HFFc6 (cell line): Measurements from ENCODE around the gene GBX1. TPM values are rescaled to one million over a fixed set of nuclear protein-coding genes. Genes with fewer than 3 reads are reported as not detected.

Experiments
- DNase-seq: peaks from one replicate; pipeline ENCODE4 v3.0.0-alpha.2; 2018
- H3K27ac Mint-ChIP-seq: 2 replicates; pipeline ENCODE4 v1.8.0; 2020; ENCODE audit warnings: mild to moderate bottlenecking, mixed read lengths
- H3K27me3 Mint-ChIP-seq: 2 replicates; pipeline ENCODE4 v1.8.0; 2021; ENCODE audit warnings: mild to moderate bottlenecking, moderate library complexity, mixed read lengths; ENCODE audit not compliant: insufficient read depth
- H3K36me3 Mint-ChIP-seq: 2 replicates; pipeline ENCODE4 v1.8.0; 2021; ENCODE audit warnings: low read depth, mixed read lengths
- H3K4me1 Mint-ChIP-seq: 2 replicates; pipeline ENCODE4 v1.8.0; 2020; ENCODE audit warnings: low read depth, mixed read lengths
- H3K4me3 Mint-ChIP-seq: 2 replicates; pipeline ENCODE4 v1.8.0; 2020; ENCODE audit warnings: mild to moderate bottlenecking, moderate library complexity, mixed read lengths
- H3K9me3 Mint-ChIP-seq: 2 replicates; pipeline ENCODE4 v1.8.0; 2020; ENCODE audit warnings: mild to moderate bottlenecking, mixed read lengths
- total RNA-seq, 6 experiments: library from RNA; stranded (reverse); fragmentation: NEBNext Ultra II Directional; extraction: Animal tissue kit (Norgen Biotek cat#: 25700); gene quantifications; 2 replicates in 1 of 6; 3 replicates in 5 of 6; pipeline ENCODE4 v1.2.3, GENCODE V29; 2021
- TF ChIP-seq, protein P1 (sequence below): fragments of 200-600 bp; sonication (generic); IDR thresholded peaks from 2 replicates; pipeline ENCODE4 v1.5.0; 2021; ENCODE audit warnings: antibody characterized with exemption, mild to moderate bottlenecking

The GBX1 gene
- total RNA-seq, 6 experiments from 2014 or later = not detected

DNA sequence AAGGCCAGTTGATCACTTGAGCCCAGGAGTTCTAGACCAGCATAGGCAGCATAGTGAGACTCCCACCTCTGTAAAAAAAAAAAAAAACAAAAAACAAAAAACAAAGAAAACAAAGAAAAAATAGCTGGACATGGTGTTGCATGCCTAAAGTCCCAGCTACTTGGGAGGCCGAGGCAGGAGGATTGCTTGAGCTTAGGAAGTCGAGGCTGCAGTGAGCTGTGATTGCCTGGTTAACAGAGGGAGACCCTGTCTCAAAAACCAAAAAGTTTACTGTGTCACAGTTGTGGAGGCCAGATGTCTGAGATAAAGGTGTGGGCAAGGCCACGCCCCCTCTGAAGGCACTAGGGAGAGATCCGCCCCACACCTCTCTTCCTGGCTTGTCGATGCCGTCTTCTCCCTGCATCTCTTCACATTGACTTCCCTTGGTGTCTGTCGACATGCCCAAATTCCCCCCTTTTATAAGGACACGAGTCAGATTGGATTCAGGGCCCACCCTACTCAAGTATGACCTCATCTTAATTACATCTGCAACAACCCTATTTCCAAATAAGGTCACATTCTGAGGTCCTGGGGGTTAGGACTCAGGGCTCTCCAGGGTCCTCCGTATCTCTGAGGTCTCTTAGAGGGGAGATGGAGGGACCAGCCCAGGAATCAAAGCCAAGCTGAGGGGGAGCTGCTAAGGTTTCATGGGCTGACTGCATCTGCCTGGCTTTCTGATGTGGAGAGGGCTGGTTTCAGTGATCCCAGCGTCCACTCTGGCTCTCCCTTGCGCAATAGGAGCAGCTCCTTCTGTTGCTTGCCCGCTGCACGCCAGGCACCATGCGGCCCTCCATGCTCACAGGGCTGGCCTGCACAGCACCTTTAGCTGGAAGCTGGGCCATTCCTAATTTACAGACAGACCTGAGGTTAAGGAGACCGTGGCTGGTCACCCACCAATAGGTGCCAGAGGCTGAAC is 58.1 kb downstream of the GBX1 start:
- no peak for DNase-seq
- no peak overlapping the region for H3K4me3 Mint-ChIP-seq
- H3K36me3 Mint-ChIP-seq = no peaks in the 10 kb centered on the region

DNA sequence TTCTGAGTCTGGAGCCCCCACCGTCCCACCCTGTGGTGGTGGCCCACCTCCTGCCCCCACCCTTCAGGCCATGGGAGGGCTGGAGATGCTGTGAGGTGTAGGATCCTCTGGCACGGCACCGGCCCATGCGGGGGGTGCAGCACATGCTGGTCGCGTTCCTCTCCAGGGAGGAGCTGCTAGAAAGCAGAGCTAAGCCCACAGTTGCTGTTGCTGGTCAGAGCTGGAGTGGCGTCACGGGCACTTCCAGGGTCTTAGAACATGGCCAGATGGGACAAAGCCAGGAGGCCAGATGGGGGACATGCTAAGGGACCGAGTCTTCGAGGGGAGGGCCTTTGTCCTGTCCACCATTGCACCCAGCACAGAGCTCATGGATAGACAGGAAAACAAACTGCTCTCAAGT is 59.6 kb downstream of the GBX1 start:
- H3K4me1 Mint-ChIP-seq = peaks cover 62% of the 10 kb centered on the region
- no peaks in the 10 kb centered on the region for H3K9me3 Mint-ChIP-seq
- H3K4me3 Mint-ChIP-seq = no peak overlapping the region
- TF ChIP-seq, protein P1, sequence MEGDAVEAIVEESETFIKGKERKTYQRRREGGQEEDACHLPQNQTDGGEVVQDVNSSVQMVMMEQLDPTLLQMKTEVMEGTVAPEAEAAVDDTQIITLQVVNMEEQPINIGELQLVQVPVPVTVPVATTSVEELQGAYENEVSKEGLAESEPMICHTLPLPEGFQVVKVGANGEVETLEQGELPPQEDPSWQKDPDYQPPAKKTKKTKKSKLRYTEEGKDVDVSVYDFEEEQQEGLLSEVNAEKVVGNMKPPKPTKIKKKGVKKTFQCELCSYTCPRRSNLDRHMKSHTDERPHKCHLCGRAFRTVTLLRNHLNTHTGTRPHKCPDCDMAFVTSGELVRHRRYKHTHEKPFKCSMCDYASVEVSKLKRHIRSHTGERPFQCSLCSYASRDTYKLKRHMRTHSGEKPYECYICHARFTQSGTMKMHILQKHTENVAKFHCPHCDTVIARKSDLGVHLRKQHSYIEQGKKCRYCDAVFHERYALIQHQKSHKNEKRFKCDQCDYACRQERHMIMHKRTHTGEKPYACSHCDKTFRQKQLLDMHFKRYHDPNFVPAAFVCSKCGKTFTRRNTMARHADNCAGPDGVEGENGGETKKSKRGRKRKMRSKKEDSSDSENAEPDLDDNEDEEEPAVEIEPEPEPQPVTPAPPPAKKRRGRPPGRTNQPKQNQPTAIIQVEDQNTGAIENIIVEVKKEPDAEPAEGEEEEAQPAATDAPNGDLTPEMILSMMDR = no peak
- no peak for DNase-seq
- no peaks in the 10 kb centered on the region for H3K36me3 Mint-ChIP-seq
- H3K27me3 Mint-ChIP-seq = no peaks in the 10 kb centered on the region; the same call in 1 of the 2 replicates
- H3K27ac Mint-ChIP-seq = no peak overlapping the region

More for the DNA sequence above, 58.1 kb downstream of the GBX1 start:
- Mint-ChIP-seq H3K4me1 (peaks cover 67% of the 10 kb centered on the region), H3K27ac (peak overlapping the region; percentile 51), H3K9me3 (no peaks in the 10 kb centered on the region), H3K27me3 (no peaks in the 10 kb centered on the region; the same call in 1 of the 2 replicates)
- TF ChIP-seq, protein P1 = no peak

- Mint-ChIP-seq H3K27me3 (no peaks in the 10 kb centered on the region), H3K4me1 (peaks cover 30% of the 10 kb centered on the region), H3K9me3 (no peaks in the 10 kb centered on the region), H3K27ac (peak overlapping the region; percentile 61), H3K36me3 (no peaks in the 10 kb centered on the region), H3K4me3 (peak overlapping the region; percentile 24; the same call in 1 of the 2 replicates)
- peak; percentile 51 for DNase-seq
- TF ChIP-seq, protein P1 = no peak
These were observed 62.9 kb downstream of the GBX1 start for GRCh38 chr7:151104411-151105235.

DNA sequence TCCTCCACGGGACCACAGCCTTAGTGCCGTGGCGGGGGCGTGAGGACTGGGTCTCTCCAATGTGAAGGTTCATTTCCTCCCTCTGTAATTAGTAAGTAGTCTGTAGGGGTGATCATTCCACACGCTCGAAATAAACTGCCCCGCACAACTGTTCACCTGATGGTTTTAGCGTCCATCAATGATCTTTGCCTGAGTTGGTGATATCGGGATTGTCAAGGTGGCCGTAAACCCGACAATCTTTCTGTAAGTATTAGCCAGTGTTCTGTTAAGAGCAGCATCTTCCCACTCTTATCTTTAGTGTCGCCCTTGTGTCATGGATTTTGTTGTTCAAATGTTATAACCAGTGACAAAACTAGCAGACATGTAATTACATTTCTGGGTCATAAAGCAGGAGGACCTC is 63.5 kb downstream of the GBX1 start:
- Mint-ChIP-seq H3K4me1 (peaks cover 24% of the 10 kb centered on the region), H3K27me3 (no peaks in the 10 kb centered on the region), H3K4me3 (no peak overlapping the region), H3K36me3 (no peaks in the 10 kb centered on the region), H3K27ac (no peak overlapping the region; the same call in 1 of the 2 replicates), H3K9me3 (no peaks in the 10 kb centered on the region)
- TF ChIP-seq, protein P1 = no peak
- DNase-seq = no peak

- H3K9me3 Mint-ChIP-seq = no peaks in the 10 kb centered on the region
These were observed 64.5 kb downstream of the GBX1 start for GRCh38 chr7:151102991-151103390.

More at GRCh38 chr7:151102991-151103390, 64.5 kb downstream of the GBX1 start:
- peaks cover 18% of the 10 kb centered on the region for H3K4me1 Mint-ChIP-seq
- H3K27ac Mint-ChIP-seq = peak overlapping the region; percentile 1; the same call in 1 of the 2 replicates
- H3K27me3 Mint-ChIP-seq = no peaks in the 10 kb centered on the region
- no peaks in the 10 kb centered on the region for H3K36me3 Mint-ChIP-seq
- no peak overlapping the region for H3K4me3 Mint-ChIP-seq
- DNase-seq = no peak
- TF ChIP-seq, protein P1 = no peak
